A673 (cell line): Measurements from ENCODE around the gene GALNT9. TPM values are rescaled to one million over a fixed set of nuclear protein-coding genes. Genes with fewer than 3 reads are reported as not detected.

ENCODE experiments used
- BruUV-seq: library from RNA; stranded (reverse); fragments of 400-500 nt; replicated peaks from 2 replicates; lab custom pipeline; 2021; lab: Mats Ljungman, UMichigan
- CTCF ChIA-PET: fragments of 300-600 bp; sonication (Branson Sonifier 250); formaldehyde crosslinking; loops from one replicate; lab custom pipeline; 2022; ENCODE audit warnings: antibody characterized with exemption; lab: Charles Lee
- POLR2A ChIA-PET: fragments of 300-600 bp; sonication (Branson Sonifier 250); formaldehyde crosslinking; loops from one replicate; lab custom pipeline; 2022; ENCODE audit warnings: antibody characterized with exemption; ENCODE audit not compliant: low non-redundant PET; lab: Charles Lee
- DNase-seq: peaks from one replicate; pipeline ENCODE4 v3.0.0-alpha.2; 2015; ENCODE audit warnings: low spot score
- H3K27ac ChIP-seq: fragments of 200-600 bp; sonication (generic); 2 replicates; pipeline ENCODE4 v1.5.1; 2016; ENCODE audit warnings: mixed run types, low read depth, mild to moderate bottlenecking, mixed read lengths, antibody characterized with exemption, low read length; ENCODE audit not compliant: poor library complexity, severe bottlenecking
- H3K27me3 ChIP-seq: fragments of 200-600 bp; sonication (generic); replicated peaks from 2 replicates; pipeline ENCODE4 v1.6.1; 2017; ENCODE audit warnings: mixed run types, low read depth, mild to moderate bottlenecking, mixed read lengths, antibody characterized with exemption, low read length; ENCODE audit not compliant: insufficient read depth, poor library complexity
- H3K36me3 ChIP-seq: fragments of 200-600 bp; sonication (generic); 2 replicates; pipeline ENCODE4 v1.6.1; 2016; ENCODE audit warnings: mixed run types, mild to moderate bottlenecking, mixed read lengths, antibody characterized with exemption, low read length; ENCODE audit not compliant: insufficient read depth, poor library complexity, severe bottlenecking
- H3K4me1 ChIP-seq: fragments of 200-600 bp; sonication (generic); 2 replicates; pipeline ENCODE4 v1.6.1; 2017; ENCODE audit warnings: mixed run types, mild to moderate bottlenecking, mixed read lengths, antibody characterized with exemption, low read length; ENCODE audit not compliant: insufficient read depth, poor library complexity, severe bottlenecking
- H3K4me3 ChIP-seq: fragments of 200-600 bp; sonication (generic); 2 replicates; pipeline ENCODE4 v1.5.1; 2016; ENCODE audit warnings: low read depth, mixed run types, mild to moderate bottlenecking, mixed read lengths, low read length; ENCODE audit not compliant: poor library complexity, severe bottlenecking
- H3K9me3 ChIP-seq: fragments of 200-600 bp; sonication (generic); 2 replicates; pipeline ENCODE4 v1.6.1; 2016; ENCODE audit warnings: mixed run types, low read depth, mild to moderate bottlenecking, mixed read lengths, antibody characterized with exemption, low read length; ENCODE audit not compliant: poor library complexity, severe bottlenecking
- CTCF ChIP-seq: fragments of 300-800, 200-600 bp; sonication (generic); conservative IDR thresholded peaks from 2 replicates; pipeline ENCODE4 v1.5.1; 2017; ENCODE audit warnings: low read depth, mild to moderate bottlenecking, antibody characterized with exemption, low read length, moderate library complexity, mixed read lengths
- EZH2 ChIP-seq: fragments of 200-600 bp; sonication (generic); IDR thresholded peaks from 2 replicates; pipeline ENCODE4 v1.6.1; 2017; ENCODE audit warnings: borderline replicate concordance, low read depth, mild to moderate bottlenecking, mixed read lengths, antibody characterized with exemption, low read length; ENCODE audit not compliant: poor library complexity, severe bottlenecking
- intact Hi-C: fragments of 100-400 bp; cut with micrococcal nuclease; formaldehyde crosslinking; loops from one replicate; pipeline ENCODE4 v1.10.0; 2022; ENCODE audit not compliant: unreplicated experiment
- total RNA-seq: library from RNA; stranded (reverse); gene quantifications from 2 replicates; pipeline ENCODE4 v1.2.3, GENCODE V29; 2021

Gene GALNT9
- total RNA-seq, 1 experiment from 2014 or later: 7.4 TPM

GRCh38 chr12:132338311-132338710 lies 8.9 kb upstream of the GALNT9 start:
- Histone ChIP-seq H3K27me3 (no peaks in the 10 kb centered on the region), H3K36me3 (no peaks in the 10 kb centered on the region), H3K9me3 (no peaks in the 10 kb centered on the region), H3K27ac (no peak overlapping the region), H3K4me3 (no peak overlapping the region), H3K4me1 (peaks cover 5% of the 10 kb centered on the region)
- TF ChIP-seq CTCF: no peak
- no peak for TF ChIP-seq EZH2
- intact Hi-C loops: no loop called here
- BruUV-seq: no TSS peak
- CTCF ChIA-PET: no interaction called here
- POLR2A ChIA-PET: no interaction called here
- no peak for DNase-seq

GRCh38 chr12:132337557-132337956 lies 8.2 kb upstream of the GALNT9 start:
- no peak for TF ChIP-seq EZH2
- no peak for TF ChIP-seq CTCF
- no TSS peak for BruUV-seq

GRCh38 chr12:132336451-132337413 lies 7.3 kb upstream of the GALNT9 start:
- POLR2A ChIA-PET: no interaction called here
- Histone ChIP-seq H3K27me3 (peaks cover 3% of the 10 kb centered on the region), H3K9me3 (no peaks in the 10 kb centered on the region), H3K27ac (no peak overlapping the region), H3K4me1 (no peaks in the 10 kb centered on the region), H3K36me3 (no peaks in the 10 kb centered on the region), H3K4me3 (no peak overlapping the region)
- no peak for DNase-seq
- TF ChIP-seq EZH2 (no peak), CTCF (no peak)
- no TSS peak for BruUV-seq
- intact Hi-C loops: no loop called here
- CTCF ChIA-PET: no interaction called here

More at GRCh38 chr12:132337557-132337956, 8.2 kb upstream of the GALNT9 start:
- no peak for DNase-seq
- CTCF ChIA-PET: no interaction called here
- H3K27me3 ChIP-seq: no peaks in the 10 kb centered on the region
- no peaks in the 10 kb centered on the region for H3K9me3 ChIP-seq
- no peak overlapping the region for H3K4me3 ChIP-seq
- POLR2A ChIA-PET: no interaction called here
- H3K4me1 ChIP-seq: no peaks in the 10 kb centered on the region
- H3K27ac ChIP-seq: no peak overlapping the region
- H3K36me3 ChIP-seq: no peaks in the 10 kb centered on the region
- intact Hi-C loops: no loop called here
